Loucy (cell line): ENCODE data around the gene IMP3.

Experiments used
- H2AFZ ChIP-seq: fragments of 200-600 bp; sonication (generic); 2 replicates; pipeline ENCODE4 v1.6.0; 2016; ENCODE audit warnings: antibody characterized with exemption, mild to moderate bottlenecking, low read length, moderate library complexity
- H3F3A ChIP-seq: fragments of 200-600 bp; 2 replicates; pipeline ENCODE4 v1.6.0; 2016; ENCODE audit warnings: antibody characterized with exemption, low read depth, mild to moderate bottlenecking
- H3K27me3 ChIP-seq: fragments of 200-600 bp; sonication (generic); 2 replicates; pipeline ENCODE4 v1.6.1; 2014; ENCODE audit warnings: low read length, mild to moderate bottlenecking; ENCODE audit not compliant: insufficient read depth, poor library complexity, severe bottlenecking
- H3K36me3 ChIP-seq: fragments of 200-600 bp; sonication (generic); 2 replicates; pipeline ENCODE4 v1.6.1; 2016; ENCODE audit warnings: low read length; ENCODE audit not compliant: insufficient read depth
- H3K4me1 ChIP-seq: fragments of 200-600 bp; sonication (generic); 2 replicates; pipeline ENCODE4 v1.5.1; 2014; ENCODE audit warnings: low read length, mild to moderate bottlenecking; ENCODE audit not compliant: insufficient read depth, poor library complexity, severe bottlenecking
- H3K4me2 ChIP-seq: fragments of 200-600 bp; sonication (generic); 2 replicates; pipeline ENCODE4 v1.6.0; 2014; ENCODE audit warnings: antibody characterized with exemption, low read length, low read depth, mild to moderate bottlenecking; ENCODE audit not compliant: poor library complexity, severe bottlenecking
- H3K4me3 ChIP-seq: fragments of 200-600 bp; sonication (generic); 2 replicates; pipeline ENCODE4 v1.5.1; 2014; ENCODE audit warnings: low read length, mild to moderate bottlenecking, mixed read lengths; ENCODE audit not compliant: poor library complexity, severe bottlenecking
- H3K79me2 ChIP-seq: fragments of 200-600 bp; sonication (generic); 2 replicates; pipeline ENCODE4 v1.6.1; 2014; ENCODE audit warnings: low read length; ENCODE audit not compliant: insufficient read depth
- H3K9ac ChIP-seq: fragments of 200-600 bp; sonication (generic); 2 replicates; pipeline ENCODE4 v1.6.0; 2014; ENCODE audit warnings: mild to moderate bottlenecking, low read depth, low read length, moderate library complexity; ENCODE audit not compliant: poor library complexity, severe bottlenecking
- H3K9me2 ChIP-seq: fragments of 200-600 bp; sonication (generic); replicated peaks from 2 replicates; pipeline ENCODE4 v1.6.1; 2016; ENCODE audit warnings: low read depth, low read length, mixed read lengths
- H3K9me3 ChIP-seq: fragments of 200-600 bp; sonication (generic); 2 replicates; pipeline ENCODE4 v1.6.1; 2014; ENCODE audit warnings: mild to moderate bottlenecking, antibody characterized with exemption, low read length, low read depth; ENCODE audit not compliant: insufficient read depth
- H4K20me1 ChIP-seq: fragments of 200-600 bp; sonication (generic); 2 replicates; pipeline ENCODE4 v1.6.0; 2014; ENCODE audit warnings: antibody characterized with exemption, low read length, mild to moderate bottlenecking; ENCODE audit not compliant: insufficient read depth, poor library complexity, severe bottlenecking
- EZH2phosphoT487 ChIP-seq: fragments of 200-600 bp; IDR thresholded peaks from 2 replicates; pipeline ENCODE4 v1.6.1; 2018; ENCODE audit warnings: antibody characterized with exemption, mild to moderate bottlenecking, moderate library complexity, borderline replicate concordance
- TF ChIP-seq, protein P1 (sequence below): fragments of 200-600 bp; sonication (generic); conservative IDR thresholded peaks from 2 replicates; pipeline ENCODE4 v1.5.1; 2014; ENCODE audit warnings: mild to moderate bottlenecking, antibody characterized with exemption, low read length

The IMP3 gene

DNA sequence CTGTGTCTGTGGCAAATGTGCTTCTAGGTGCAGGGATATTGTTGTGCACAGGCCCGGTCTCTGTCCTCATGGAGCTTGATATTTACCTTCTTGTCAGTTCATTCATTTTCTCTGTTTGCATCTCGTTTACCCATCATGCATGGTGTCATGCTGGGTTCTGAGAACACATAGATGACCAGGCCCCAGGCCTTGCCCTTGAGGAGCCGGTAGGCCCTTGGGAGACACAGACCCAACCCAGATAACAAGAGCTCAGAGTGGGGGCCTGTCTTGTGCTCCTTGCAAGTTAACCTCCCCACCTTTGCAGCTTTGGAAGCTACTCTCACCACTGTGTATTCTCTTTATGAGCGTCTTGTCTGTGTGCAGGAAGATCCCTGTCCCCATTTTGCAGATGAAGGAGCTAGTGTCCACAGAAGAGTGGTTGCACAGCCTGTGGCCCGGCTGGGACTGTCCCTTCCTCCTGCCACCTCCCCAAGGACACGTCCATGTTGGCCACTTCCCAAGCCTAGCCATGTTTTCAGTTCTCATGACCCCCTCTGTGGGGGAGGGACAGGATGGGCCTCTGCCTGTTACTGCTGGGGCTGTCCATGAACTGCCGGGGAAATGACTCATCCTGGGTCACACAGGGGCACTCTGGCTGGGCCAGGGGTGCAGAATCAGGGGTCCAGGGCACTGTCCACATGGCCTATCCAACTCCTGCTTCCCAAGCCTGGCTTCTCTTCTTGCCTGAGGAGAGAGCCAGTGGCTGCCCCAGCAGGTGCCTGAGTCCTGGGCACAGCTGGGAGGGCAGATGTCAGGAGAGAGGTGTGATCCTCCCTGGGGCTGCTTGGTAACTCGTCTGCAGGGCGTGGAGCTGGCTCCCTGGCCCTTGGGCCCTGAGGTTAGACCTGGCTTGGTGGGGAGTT lies 11.1 kb upstream of the IMP3 start:
- no peaks in the 10 kb centered on the region for H3K9me3 ChIP-seq
- peaks cover 50% of the 10 kb centered on the region for H3K4me1 ChIP-seq
- H3K4me3 ChIP-seq: peak overlapping the region; percentile 66
- H3K4me2 ChIP-seq: peak overlapping the region; percentile 81
- H2AFZ ChIP-seq: no peak overlapping the region
- no peaks in the 10 kb centered on the region for H4K20me1 ChIP-seq
- peaks cover 19% of the 10 kb centered on the region; the same call in 1 of the 2 replicates for H3K79me2 ChIP-seq
- H3K9ac ChIP-seq: peak overlapping the region; percentile 72
- H3K27me3 ChIP-seq: no peaks in the 10 kb centered on the region
- TF ChIP-seq EZH2phosphoT487: no peak
- TF ChIP-seq, protein P1, sequence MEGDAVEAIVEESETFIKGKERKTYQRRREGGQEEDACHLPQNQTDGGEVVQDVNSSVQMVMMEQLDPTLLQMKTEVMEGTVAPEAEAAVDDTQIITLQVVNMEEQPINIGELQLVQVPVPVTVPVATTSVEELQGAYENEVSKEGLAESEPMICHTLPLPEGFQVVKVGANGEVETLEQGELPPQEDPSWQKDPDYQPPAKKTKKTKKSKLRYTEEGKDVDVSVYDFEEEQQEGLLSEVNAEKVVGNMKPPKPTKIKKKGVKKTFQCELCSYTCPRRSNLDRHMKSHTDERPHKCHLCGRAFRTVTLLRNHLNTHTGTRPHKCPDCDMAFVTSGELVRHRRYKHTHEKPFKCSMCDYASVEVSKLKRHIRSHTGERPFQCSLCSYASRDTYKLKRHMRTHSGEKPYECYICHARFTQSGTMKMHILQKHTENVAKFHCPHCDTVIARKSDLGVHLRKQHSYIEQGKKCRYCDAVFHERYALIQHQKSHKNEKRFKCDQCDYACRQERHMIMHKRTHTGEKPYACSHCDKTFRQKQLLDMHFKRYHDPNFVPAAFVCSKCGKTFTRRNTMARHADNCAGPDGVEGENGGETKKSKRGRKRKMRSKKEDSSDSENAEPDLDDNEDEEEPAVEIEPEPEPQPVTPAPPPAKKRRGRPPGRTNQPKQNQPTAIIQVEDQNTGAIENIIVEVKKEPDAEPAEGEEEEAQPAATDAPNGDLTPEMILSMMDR: no peak
- H3F3A ChIP-seq: peaks cover 3% of the 10 kb centered on the region; the same call in 1 of the 2 replicates
- H3K9me2 ChIP-seq: no peaks in the 10 kb centered on the region
- no peaks in the 10 kb centered on the region for H3K36me3 ChIP-seq

DNA sequence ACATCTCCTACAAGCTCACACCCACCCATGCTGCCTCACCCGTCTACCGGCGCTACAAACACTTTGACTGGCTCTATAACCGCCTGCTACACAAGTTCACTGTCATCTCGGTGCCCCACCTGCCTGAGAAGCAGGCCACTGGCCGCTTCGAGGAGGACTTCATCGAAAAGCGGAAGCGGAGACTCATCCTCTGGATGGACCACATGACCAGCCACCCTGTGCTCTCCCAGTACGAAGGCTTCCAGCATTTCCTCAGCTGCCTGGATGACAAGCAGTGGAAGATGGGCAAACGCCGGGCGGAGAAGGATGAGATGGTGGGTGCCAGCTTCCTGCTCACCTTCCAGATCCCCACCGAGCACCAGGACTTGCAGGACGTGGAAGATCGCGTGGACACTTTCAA lies 9.8 kb upstream of the IMP3 start:
- no peak overlapping the region for H2AFZ ChIP-seq
- peaks cover 3% of the 10 kb centered on the region; the same call in 1 of the 2 replicates for H3F3A ChIP-seq
- peaks cover 50% of the 10 kb centered on the region for H3K4me1 ChIP-seq
- H4K20me1 ChIP-seq: no peaks in the 10 kb centered on the region
- H3K9me3 ChIP-seq: no peaks in the 10 kb centered on the region
- peak overlapping the region; percentile 81 for H3K4me2 ChIP-seq
- no peaks in the 10 kb centered on the region for H3K27me3 ChIP-seq
- H3K36me3 ChIP-seq: no peaks in the 10 kb centered on the region
- no peaks in the 10 kb centered on the region for H3K9me2 ChIP-seq
- peaks cover 19% of the 10 kb centered on the region; the same call in 1 of the 2 replicates for H3K79me2 ChIP-seq
- H3K9ac ChIP-seq: no peak overlapping the region
- H3K4me3 ChIP-seq: no peak overlapping the region
- TF ChIP-seq, protein P1: no peak
- TF ChIP-seq EZH2phosphoT487: no peak

DNA sequence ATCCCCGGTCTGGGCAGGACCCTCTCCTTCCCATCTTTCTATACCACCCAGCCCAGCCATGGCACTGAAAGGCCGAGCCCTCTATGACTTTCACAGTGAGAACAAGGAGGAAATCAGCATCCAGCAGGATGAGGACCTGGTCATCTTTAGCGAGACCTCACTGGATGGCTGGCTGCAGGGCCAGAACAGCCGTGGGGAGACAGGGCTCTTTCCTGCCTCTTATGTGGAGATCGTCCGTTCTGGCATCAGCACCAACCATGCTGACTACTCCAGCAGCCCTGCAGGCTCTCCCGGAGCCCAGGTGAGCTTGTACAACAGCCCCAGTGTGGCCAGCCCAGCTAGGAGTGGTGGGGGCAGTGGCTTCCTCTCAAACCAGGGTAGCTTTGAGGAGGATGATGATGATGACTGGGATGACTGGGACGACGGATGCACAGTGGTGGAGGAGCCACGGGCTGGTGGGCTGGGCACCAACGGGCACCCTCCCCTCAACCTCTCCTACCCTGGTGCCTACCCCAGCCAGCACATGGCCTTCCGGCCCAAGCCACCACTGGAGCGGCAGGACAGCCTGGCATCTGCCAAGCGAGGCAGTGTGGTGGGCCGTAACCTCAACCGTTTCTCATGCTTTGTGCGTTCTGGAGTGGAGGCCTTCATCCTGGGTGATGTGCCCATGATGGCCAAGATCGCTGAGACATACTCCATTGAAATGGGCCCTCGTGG lies 9.2 kb upstream of the IMP3 start:
- TF ChIP-seq EZH2phosphoT487: no peak

More for the DNA sequence above, 9.2 kb upstream of the IMP3 start:
- H3F3A ChIP-seq: peaks cover 3% of the 10 kb centered on the region; the same call in 1 of the 2 replicates
- no peaks in the 10 kb centered on the region for H3K9me2 ChIP-seq
- H2AFZ ChIP-seq: no peak overlapping the region
- no peaks in the 10 kb centered on the region for H3K36me3 ChIP-seq
- H3K4me1 ChIP-seq: peaks cover 48% of the 10 kb centered on the region
- H3K4me2 ChIP-seq: peak overlapping the region; percentile 93
- H3K9ac ChIP-seq: no peak overlapping the region
- H4K20me1 ChIP-seq: no peaks in the 10 kb centered on the region
- H3K79me2 ChIP-seq: peaks cover 19% of the 10 kb centered on the region; the same call in 1 of the 2 replicates
- no peaks in the 10 kb centered on the region for H3K9me3 ChIP-seq
- H3K27me3 ChIP-seq: no peaks in the 10 kb centered on the region
- H3K4me3 ChIP-seq: peak overlapping the region; percentile 91
